ENCODE data around the gene ACSL5.

- no peak for TF ChIP-seq EZH2phosphoT487 (IDR thresholded peaks at IDR 0.05; ENCODE audit: insufficient read depth, low read depth)
- TF ChIP-seq EZH2 (IDR thresholded peaks at IDR 0.05; ENCODE audit: insufficient read depth, poor library complexity, severe bottlenecking), result no peak
These were observed 64.4 kb downstream of the ACSL5 start for GRCh38 chr10:112438356-112438755.
